ENCODE measurements around the gene PWWP2B. TPM values are rescaled to one million over a fixed set of nuclear protein-coding genes. Genes with fewer than 3 reads are reported as not detected.

PWWP2B gene
- total RNA-seq, 1 experiment from 2014 or later, result 12.2 TPM

DNA sequence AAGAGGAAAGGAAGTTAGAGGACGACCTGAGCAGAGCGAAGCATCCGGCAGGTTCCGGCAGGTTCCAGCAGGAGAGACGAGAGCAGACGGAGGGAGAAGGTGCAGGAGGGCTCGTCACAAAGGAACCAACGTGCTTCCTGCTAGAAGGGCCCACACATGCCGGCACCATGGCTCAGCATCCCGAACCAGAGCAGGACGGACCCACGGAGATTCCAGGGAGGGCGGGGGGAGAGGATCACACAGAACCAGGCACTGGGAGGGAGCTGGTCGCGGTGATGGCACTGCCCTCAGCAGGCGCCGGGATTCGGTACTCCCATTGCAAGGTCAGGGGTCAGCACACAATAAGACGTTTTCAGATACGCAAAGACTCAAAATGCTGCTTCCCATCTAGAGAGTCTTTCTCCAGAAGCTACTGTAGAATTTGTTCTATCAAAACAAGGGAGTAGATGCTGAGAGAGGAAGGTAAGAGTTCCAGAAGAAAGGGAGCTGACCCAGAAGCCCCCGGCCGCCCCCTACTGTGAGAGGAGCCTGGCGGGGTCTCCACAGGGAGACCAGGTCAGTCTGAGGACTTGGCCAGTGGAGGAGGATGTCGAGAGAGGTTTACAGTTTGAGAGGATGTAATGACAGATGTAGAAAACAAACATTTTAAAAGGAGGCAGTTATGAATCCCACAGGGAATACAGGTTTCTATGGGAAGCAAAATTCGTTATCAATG, 23.6 kb upstream of the PWWP2B start:
- no peak for TF ChIP-seq ZBTB21 (CRISPR knock-in tag; IDR thresholded peaks at IDR 0.05; ENCODE audit: borderline replicate concordance)
- TF ChIP-seq GRHL2 (CRISPR knock-in tag; IDR thresholded peaks at IDR 0.05; ENCODE audit: insufficient replicate concordance, severe bottlenecking), result no peak
- TF ChIP-seq CREB1 (CRISPR knock-in tag; IDR thresholded peaks at IDR 0.05), result no peak
- TF ChIP-seq, protein P1, sequence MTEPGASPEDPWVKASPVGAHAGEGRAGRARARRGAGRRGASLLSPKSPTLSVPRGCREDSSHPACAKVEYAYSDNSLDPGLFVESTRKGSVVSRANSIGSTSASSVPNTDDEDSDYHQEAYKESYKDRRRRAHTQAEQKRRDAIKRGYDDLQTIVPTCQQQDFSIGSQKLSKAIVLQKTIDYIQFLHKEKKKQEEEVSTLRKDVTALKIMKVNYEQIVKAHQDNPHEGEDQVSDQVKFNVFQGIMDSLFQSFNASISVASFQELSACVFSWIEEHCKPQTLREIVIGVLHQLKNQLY (CRISPR knock-in tag; IDR thresholded peaks at IDR 0.05), result no peak
- TF ChIP-seq, protein P2, sequence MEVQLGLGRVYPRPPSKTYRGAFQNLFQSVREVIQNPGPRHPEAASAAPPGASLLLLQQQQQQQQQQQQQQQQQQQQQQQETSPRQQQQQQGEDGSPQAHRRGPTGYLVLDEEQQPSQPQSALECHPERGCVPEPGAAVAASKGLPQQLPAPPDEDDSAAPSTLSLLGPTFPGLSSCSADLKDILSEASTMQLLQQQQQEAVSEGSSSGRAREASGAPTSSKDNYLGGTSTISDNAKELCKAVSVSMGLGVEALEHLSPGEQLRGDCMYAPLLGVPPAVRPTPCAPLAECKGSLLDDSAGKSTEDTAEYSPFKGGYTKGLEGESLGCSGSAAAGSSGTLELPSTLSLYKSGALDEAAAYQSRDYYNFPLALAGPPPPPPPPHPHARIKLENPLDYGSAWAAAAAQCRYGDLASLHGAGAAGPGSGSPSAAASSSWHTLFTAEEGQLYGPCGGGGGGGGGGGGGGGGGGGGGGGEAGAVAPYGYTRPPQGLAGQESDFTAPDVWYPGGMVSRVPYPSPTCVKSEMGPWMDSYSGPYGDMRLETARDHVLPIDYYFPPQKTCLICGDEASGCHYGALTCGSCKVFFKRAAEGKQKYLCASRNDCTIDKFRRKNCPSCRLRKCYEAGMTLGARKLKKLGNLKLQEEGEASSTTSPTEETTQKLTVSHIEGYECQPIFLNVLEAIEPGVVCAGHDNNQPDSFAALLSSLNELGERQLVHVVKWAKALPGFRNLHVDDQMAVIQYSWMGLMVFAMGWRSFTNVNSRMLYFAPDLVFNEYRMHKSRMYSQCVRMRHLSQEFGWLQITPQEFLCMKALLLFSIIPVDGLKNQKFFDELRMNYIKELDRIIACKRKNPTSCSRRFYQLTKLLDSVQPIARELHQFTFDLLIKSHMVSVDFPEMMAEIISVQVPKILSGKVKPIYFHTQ (CRISPR knock-in tag; IDR thresholded peaks at IDR 0.05), result no peak
- TF ChIP-seq NR1H2 (CRISPR knock-in tag; IDR thresholded peaks at IDR 0.05), result no peak
- TF ChIP-seq ZNF671 (CRISPR knock-in tag; IDR thresholded peaks at IDR 0.05), result no peak
- TF ChIP-seq, protein P3, sequence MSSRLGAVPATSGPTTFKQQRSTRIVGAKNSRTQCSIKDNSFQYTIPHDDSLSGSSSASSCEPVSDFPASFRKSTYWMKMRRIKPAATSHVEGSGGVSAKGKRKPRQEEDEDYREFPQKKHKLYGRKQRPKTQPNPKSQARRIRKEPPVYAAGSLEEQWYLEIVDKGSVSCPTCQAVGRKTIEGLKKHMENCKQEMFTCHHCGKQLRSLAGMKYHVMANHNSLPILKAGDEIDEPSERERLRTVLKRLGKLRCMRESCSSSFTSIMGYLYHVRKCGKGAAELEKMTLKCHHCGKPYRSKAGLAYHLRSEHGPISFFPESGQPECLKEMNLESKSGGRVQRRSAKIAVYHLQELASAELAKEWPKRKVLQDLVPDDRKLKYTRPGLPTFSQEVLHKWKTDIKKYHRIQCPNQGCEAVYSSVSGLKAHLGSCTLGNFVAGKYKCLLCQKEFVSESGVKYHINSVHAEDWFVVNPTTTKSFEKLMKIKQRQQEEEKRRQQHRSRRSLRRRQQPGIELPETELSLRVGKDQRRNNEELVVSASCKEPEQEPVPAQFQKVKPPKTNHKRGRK (CRISPR knock-in tag; IDR thresholded peaks at IDR 0.05; ENCODE audit: borderline replicate concordance), result no peak
- no peak for TF ChIP-seq NR3C1 (CRISPR knock-in tag; conservative IDR thresholded peaks at IDR 0.05; ENCODE audit: low read depth)
- no peak for TF ChIP-seq ZNF219 (CRISPR knock-in tag; IDR thresholded peaks at IDR 0.05; ENCODE audit: borderline replicate concordance)
- TF ChIP-seq ATF1 (CRISPR knock-in tag; IDR thresholded peaks at IDR 0.05), result no peak
- no peak overlapping the region for H3K27ac Mint-ChIP-seq
- H3K4me3 Mint-ChIP-seq, result no peak overlapping the region
- H3K9me3 Mint-ChIP-seq, result no peaks in the 10 kb centered on the region
- POLR2A ChIA-PET, result no interaction called here
- DNase-seq (ENCODE audit: low spot score), result no peak
- H3K4me1 Mint-ChIP-seq, result peaks cover 27% of the 10 kb centered on the region
- ATAC-seq, result no peak
- peaks cover 3% of the 10 kb centered on the region; the same call in 1 of the 2 replicates for H3K27me3 Mint-ChIP-seq (ENCODE audit: low read depth)
- CTCF ChIA-PET, result interaction anchor here (1.9 to 3.3 kb wide), 2 partner anchors 12 to 14 kb away, joined by 6 to 23 read pairs; no protein-coding TSS in a partner anchor
- H3K36me3 Mint-ChIP-seq, result no peaks in the 10 kb centered on the region

DNA sequence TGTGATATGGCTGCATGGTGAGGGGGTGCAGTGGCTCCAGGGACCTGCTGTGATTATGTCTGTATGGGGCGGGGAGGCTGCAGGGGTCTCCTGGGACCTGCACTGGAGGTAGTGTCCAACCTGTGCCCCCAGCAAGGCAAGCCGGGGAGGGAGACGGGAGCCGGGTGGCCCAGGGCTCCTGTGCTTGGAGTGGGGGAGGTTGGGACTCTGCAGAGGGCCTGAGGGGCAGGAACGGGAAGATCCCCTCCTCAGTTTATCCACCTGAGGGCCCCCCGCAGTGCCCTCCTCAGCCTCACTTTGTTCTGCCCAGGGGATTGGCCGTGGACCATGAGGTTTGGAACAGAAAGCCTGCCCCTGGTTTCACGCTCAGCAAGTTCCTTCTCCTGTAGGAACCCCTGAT, 22.8 kb upstream of the PWWP2B start:
- no peak for ATAC-seq
- CTCF ChIA-PET, result interaction anchor here (3.3 kb wide), 1 partner anchor 13 kb away, joined by 23 read pairs; no protein-coding TSS in a partner anchor
- TF ChIP-seq, protein P4, sequence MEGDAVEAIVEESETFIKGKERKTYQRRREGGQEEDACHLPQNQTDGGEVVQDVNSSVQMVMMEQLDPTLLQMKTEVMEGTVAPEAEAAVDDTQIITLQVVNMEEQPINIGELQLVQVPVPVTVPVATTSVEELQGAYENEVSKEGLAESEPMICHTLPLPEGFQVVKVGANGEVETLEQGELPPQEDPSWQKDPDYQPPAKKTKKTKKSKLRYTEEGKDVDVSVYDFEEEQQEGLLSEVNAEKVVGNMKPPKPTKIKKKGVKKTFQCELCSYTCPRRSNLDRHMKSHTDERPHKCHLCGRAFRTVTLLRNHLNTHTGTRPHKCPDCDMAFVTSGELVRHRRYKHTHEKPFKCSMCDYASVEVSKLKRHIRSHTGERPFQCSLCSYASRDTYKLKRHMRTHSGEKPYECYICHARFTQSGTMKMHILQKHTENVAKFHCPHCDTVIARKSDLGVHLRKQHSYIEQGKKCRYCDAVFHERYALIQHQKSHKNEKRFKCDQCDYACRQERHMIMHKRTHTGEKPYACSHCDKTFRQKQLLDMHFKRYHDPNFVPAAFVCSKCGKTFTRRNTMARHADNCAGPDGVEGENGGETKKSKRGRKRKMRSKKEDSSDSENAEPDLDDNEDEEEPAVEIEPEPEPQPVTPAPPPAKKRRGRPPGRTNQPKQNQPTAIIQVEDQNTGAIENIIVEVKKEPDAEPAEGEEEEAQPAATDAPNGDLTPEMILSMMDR (IDR thresholded peaks at IDR 0.05), result no peak
- TF ChIP-seq ZNF396 (CRISPR knock-in tag; IDR thresholded peaks at IDR 0.05; ENCODE audit: borderline replicate concordance) (no peak), NFE2L1 (CRISPR knock-in tag; IDR thresholded peaks at IDR 0.05) (no peak), KAT7 (CRISPR knock-in tag; IDR thresholded peaks at IDR 0.05; ENCODE audit: borderline replicate concordance) (no peak), ZNF671 (CRISPR knock-in tag; IDR thresholded peaks at IDR 0.05) (no peak), SMAD4 (CRISPR knock-in tag; IDR thresholded peaks at IDR 0.05) (no peak), CREB1 (CRISPR knock-in tag; IDR thresholded peaks at IDR 0.05) (no peak), ZNF232 (CRISPR knock-in tag; IDR thresholded peaks at IDR 0.05) (no peak)
- TF ChIP-seq, protein P5, sequence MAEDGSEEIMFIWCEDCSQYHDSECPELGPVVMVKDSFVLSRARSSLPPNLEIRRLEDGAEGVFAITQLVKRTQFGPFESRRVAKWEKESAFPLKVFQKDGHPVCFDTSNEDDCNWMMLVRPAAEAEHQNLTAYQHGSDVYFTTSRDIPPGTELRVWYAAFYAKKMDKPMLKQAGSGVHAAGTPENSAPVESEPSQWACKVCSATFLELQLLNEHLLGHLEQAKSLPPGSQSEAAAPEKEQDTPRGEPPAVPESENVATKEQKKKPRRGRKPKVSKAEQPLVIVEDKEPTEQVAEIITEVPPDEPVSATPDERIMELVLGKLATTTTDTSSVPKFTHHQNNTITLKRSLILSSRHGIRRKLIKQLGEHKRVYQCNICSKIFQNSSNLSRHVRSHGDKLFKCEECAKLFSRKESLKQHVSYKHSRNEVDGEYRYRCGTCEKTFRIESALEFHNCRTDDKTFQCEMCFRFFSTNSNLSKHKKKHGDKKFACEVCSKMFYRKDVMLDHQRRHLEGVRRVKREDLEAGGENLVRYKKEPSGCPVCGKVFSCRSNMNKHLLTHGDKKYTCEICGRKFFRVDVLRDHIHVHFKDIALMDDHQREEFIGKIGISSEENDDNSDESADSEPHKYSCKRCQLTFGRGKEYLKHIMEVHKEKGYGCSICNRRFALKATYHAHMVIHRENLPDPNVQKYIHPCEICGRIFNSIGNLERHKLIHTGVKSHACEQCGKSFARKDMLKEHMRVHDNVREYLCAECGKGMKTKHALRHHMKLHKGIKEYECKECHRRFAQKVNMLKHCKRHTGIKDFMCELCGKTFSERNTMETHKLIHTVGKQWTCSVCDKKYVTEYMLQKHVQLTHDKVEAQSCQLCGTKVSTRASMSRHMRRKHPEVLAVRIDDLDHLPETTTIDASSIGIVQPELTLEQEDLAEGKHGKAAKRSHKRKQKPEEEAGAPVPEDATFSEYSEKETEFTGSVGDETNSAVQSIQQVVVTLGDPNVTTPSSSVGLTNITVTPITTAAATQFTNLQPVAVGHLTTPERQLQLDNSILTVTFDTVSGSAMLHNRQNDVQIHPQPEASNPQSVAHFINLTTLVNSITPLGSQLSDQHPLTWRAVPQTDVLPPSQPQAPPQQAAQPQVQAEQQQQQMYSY (CRISPR knock-in tag; IDR thresholded peaks at IDR 0.05), result no peak
- TF ChIP-seq, protein P6, sequence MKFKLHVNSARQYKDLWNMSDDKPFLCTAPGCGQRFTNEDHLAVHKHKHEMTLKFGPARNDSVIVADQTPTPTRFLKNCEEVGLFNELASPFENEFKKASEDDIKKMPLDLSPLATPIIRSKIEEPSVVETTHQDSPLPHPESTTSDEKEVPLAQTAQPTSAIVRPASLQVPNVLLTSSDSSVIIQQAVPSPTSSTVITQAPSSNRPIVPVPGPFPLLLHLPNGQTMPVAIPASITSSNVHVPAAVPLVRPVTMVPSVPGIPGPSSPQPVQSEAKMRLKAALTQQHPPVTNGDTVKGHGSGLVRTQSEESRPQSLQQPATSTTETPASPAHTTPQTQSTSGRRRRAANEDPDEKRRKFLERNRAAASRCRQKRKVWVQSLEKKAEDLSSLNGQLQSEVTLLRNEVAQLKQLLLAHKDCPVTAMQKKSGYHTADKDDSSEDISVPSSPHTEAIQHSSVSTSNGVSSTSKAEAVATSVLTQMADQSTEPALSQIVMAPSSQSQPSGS (CRISPR knock-in tag; IDR thresholded peaks at IDR 0.05; ENCODE audit: borderline replicate concordance, low read depth), result no peak

More for the DNA sequence above, 22.8 kb upstream of the PWWP2B start:
- POLR2A ChIA-PET, result no interaction called here
- Mint-ChIP-seq H3K27me3 (ENCODE audit: low read depth) (peaks cover 3% of the 10 kb centered on the region; the same call in 1 of the 2 replicates), H3K4me1 (peaks cover 21% of the 10 kb centered on the region), H3K9me3 (peaks cover 1% of the 10 kb centered on the region), H3K4me3 (no peak overlapping the region), H3K36me3 (peaks cover under 1% of the 10 kb centered on the region; the same call in 1 of the 2 replicates), H3K27ac (no peak overlapping the region)
- no peak for DNase-seq (ENCODE audit: low spot score)

Data from WTC11 (cell line).